Measurements from ENCODE around the gene LDHAL6A.

DNA sequence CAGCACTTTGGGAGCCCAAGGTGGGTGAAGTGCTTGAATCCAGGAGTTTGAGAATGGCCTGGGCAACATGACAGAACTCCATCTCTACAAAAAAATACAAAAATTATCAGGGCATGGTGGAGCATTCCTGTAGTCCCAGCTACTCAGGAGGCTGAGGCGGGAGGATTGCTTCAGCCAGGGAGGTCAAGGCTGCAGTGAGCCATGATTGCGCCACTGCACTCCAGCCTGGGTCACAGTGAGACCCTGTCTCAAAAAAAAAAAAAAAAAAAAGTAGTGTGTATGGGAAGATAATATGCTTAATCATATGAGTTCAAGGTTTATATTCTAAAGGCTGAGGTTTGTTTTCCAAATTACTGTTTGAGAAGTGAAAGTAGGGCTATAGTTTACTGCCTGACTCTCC is 10.7 kb downstream of the LDHAL6A start:
- TF ChIP-seq, protein P1, sequence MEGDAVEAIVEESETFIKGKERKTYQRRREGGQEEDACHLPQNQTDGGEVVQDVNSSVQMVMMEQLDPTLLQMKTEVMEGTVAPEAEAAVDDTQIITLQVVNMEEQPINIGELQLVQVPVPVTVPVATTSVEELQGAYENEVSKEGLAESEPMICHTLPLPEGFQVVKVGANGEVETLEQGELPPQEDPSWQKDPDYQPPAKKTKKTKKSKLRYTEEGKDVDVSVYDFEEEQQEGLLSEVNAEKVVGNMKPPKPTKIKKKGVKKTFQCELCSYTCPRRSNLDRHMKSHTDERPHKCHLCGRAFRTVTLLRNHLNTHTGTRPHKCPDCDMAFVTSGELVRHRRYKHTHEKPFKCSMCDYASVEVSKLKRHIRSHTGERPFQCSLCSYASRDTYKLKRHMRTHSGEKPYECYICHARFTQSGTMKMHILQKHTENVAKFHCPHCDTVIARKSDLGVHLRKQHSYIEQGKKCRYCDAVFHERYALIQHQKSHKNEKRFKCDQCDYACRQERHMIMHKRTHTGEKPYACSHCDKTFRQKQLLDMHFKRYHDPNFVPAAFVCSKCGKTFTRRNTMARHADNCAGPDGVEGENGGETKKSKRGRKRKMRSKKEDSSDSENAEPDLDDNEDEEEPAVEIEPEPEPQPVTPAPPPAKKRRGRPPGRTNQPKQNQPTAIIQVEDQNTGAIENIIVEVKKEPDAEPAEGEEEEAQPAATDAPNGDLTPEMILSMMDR (conservative IDR thresholded peaks at IDR 0.05; ENCODE audit: low read length): no peak
- TF ChIP-seq EZH2phosphoT487 (IDR thresholded peaks at IDR 0.05; ENCODE audit: borderline replicate concordance): no peak
